Stimulated activated CD4-positive, alpha-beta T cell treated with anti-CD3 and anti-CD28 coated beads, TNF-alpha, amount 100 ng/mL, for 4 hours (primary cell): ENCODE data around the gene PDE4A.
"Not testable (repeated sequence)": the region's sequence is repeated elsewhere in the genome, so short reads cannot be mapped to it uniquely, and the experiment has no call there.

ENCODE experiments used
- DNase-seq, 3 experiments: peaks; one replicate each; pipeline ENCODE4 v3.0.0-alpha.2; 2020; ENCODE audit warnings: low read depth in 3 of 3

PDE4A gene

GRCh38 chr19:10420444-10421239 is at the start of gene PDE4A:
Gene PDE4A (plus strand): TSS chr19:10420538. CDS start chr19:10420765, 227 bp downstream.
- no peak for DNase-seq

- DNase-seq = no peak
Observed at GRCh38 chr19:10372690-10373089, 47.6 kb upstream of the PDE4A start.

- DNase-seq = no peak
Observed at GRCh38 chr19:10374931-10375330, 45.4 kb upstream of the PDE4A start.

GRCh38 chr19:10377140-10377640 is 43.1 kb upstream of the PDE4A start:
- not testable (repeated sequence) for DNase-seq

- no peak for DNase-seq
Observed at GRCh38 chr19:10378124-10378523, 42.2 kb upstream of the PDE4A start.

GRCh38 chr19:10379880-10380312 is 40.4 kb upstream of the PDE4A start:
- DNase-seq = no peak

GRCh38 chr19:10380313-10381102 is 39.8 kb upstream of the PDE4A start, which contains the start of gene TYK2:
Gene TYK2 (minus strand): TSS chr19:10380572. CDS start chr19:10378406, 2,166 bp downstream.
- DNase-seq = peak; percentile 92 to 93 (median 93)

- not testable (repeated sequence) for DNase-seq
Observed at GRCh38 chr19:10383223-10383499, 37.2 kb upstream of the PDE4A start.

GRCh38 chr19:10384580-10384979 is 35.8 kb upstream of the PDE4A start:
- no peak for DNase-seq

- peak; percentile 62 to 87 (median 80) for DNase-seq
Observed at GRCh38 chr19:10388957-10389356, 31.4 kb upstream of the PDE4A start.

- DNase-seq = no peak
Observed at GRCh38 chr19:10389863-10390262, 30.5 kb upstream of the PDE4A start.

GRCh38 chr19:10390652-10391286 is 29.6 kb upstream of the PDE4A start:
- peak in 2 of 3 experiments; percentile 38 to 50 for DNase-seq

- no peak for DNase-seq
Observed at GRCh38 chr19:10392120-10392519, 28.2 kb upstream of the PDE4A start.

GRCh38 chr19:10393137-10393536 is 27.2 kb upstream of the PDE4A start:
- no peak for DNase-seq

GRCh38 chr19:10395003-10395402 is 25.3 kb upstream of the PDE4A start:
- no peak for DNase-seq

- no peak for DNase-seq
Observed at GRCh38 chr19:10395436-10395835, 24.9 kb upstream of the PDE4A start.

GRCh38 chr19:10395917-10396316 is 24.4 kb upstream of the PDE4A start:
- DNase-seq = no peak

- no peak for DNase-seq
Observed at GRCh38 chr19:10398819-10399218, 21.5 kb upstream of the PDE4A start.

GRCh38 chr19:10399340-10399739 is 21.0 kb upstream of the PDE4A start:
- not testable (repeated sequence) for DNase-seq

GRCh38 chr19:10399878-10400277 is 20.5 kb upstream of the PDE4A start:
- no peak for DNase-seq

- DNase-seq = no peak
Observed at GRCh38 chr19:10402441-10403038, 17.8 kb upstream of the PDE4A start.
